IMR-90 (cell line): Measurements from ENCODE around the gene SNRNP35. TPM values are rescaled to one million over a fixed set of nuclear protein-coding genes. Genes with fewer than 3 reads are reported as not detected.

Experiments
- ATAC-seq: fragments of 200-7000 bp; cut with Tn5 transposase; 2 replicates; pipeline ENCODE4 v1.9.1; 2020; ENCODE audit warnings: low read depth, mild to moderate bottlenecking, moderate library complexity
- BruUV-seq: library from RNA; stranded (reverse); fragments of 400-500 nt; replicated peaks from 2 replicates; lab custom pipeline; 2021; lab: Mats Ljungman, UMichigan
- CTCF ChIA-PET: fragments of 300-600 bp; formaldehyde crosslinking; extraction: SDS; loops from one replicate; lab custom pipeline; 2021; ENCODE audit warnings: antibody characterized with exemption; lab: Yijun Ruan, JAX
- POLR2A ChIA-PET: fragments of 300-600 bp; sonication (Branson Sonifier 250); formaldehyde crosslinking; loops from one replicate; lab custom pipeline; 2022; ENCODE audit warnings: antibody characterized with exemption; ENCODE audit not compliant: unreplicated experiment; lab: Charles Lee
- DNase-seq: peaks from one replicate; pipeline ENCODE4 v3.0.0; 2013
- H2AFZ ChIP-seq: replicated peaks from 2 replicates; pipeline ENCODE3; 2013; ENCODE audit warnings: low read length, mild to moderate bottlenecking; ENCODE audit not compliant: poor library complexity
- H2AK5ac ChIP-seq: 2 replicates; pipeline ENCODE4 v1.6.1; 2013; ENCODE audit warnings: low read depth, low read length, inconsistent platforms
- H2AK9ac ChIP-seq: replicated peaks from 2 replicates; pipeline ENCODE3; 2013; ENCODE audit warnings: mild to moderate bottlenecking, low read depth, low read length, moderate library complexity; ENCODE audit not compliant: poor library complexity
- H2BK120ac ChIP-seq: 2 replicates; pipeline ENCODE4 v1.6.1; 2013; ENCODE audit warnings: low read depth, low read length, inconsistent platforms
- H2BK15ac ChIP-seq: 3 replicates; pipeline ENCODE4 v1.6.1; 2013; ENCODE audit warnings: low read depth, low read length, inconsistent platforms
- H2BK20ac ChIP-seq: 2 replicates; pipeline ENCODE4 v1.6.1; 2013; ENCODE audit warnings: low read depth, mild to moderate bottlenecking, inconsistent platforms, low read length, moderate library complexity
- H2BK5ac ChIP-seq: 2 replicates; pipeline ENCODE4 v1.6.1; 2013; ENCODE audit warnings: mild to moderate bottlenecking, low read depth, low read length, inconsistent platforms; ENCODE audit not compliant: poor library complexity, severe bottlenecking
- H3K14ac ChIP-seq: replicated peaks from 2 replicates; pipeline ENCODE4 v1.6.1; 2013; ENCODE audit warnings: low read depth, low read length, inconsistent platforms
- H3K18ac ChIP-seq: 2 replicates; pipeline ENCODE4 v1.6.1; 2013; ENCODE audit warnings: low read depth, low read length, control low read depth
- H3K23ac ChIP-seq: 2 replicates; pipeline ENCODE4 v1.6.1; 2013; ENCODE audit warnings: low read depth, low read length, inconsistent platforms
- H3K27ac ChIP-seq: 2 replicates; pipeline ENCODE4 v1.5.1; 2013; ENCODE audit warnings: mild to moderate bottlenecking, control low read depth, low read length; ENCODE audit not compliant: insufficient read depth
- H3K27me3 ChIP-seq: 2 replicates; pipeline ENCODE4 v1.6.1; 2013; ENCODE audit warnings: low read length; ENCODE audit not compliant: control insufficient read depth, insufficient read depth
- H3K36me3 ChIP-seq: 2 replicates; pipeline ENCODE4 v1.6.1; 2013; ENCODE audit warnings: low read length, mixed read lengths; ENCODE audit not compliant: control insufficient read depth, insufficient read depth
- H3K4ac ChIP-seq: 2 replicates; pipeline ENCODE4 v1.6.1; 2013; ENCODE audit warnings: low read depth, low read length, inconsistent platforms
- H3K4me1 ChIP-seq: 2 replicates; pipeline ENCODE4 v1.6.1; 2013; ENCODE audit warnings: low read length, mixed read lengths; ENCODE audit not compliant: control insufficient read depth, insufficient read depth
- H3K4me2 ChIP-seq: 2 replicates; pipeline ENCODE4 v1.6.1; 2013; ENCODE audit warnings: low read depth, mild to moderate bottlenecking, control low read depth, low read length, moderate library complexity
- H3K4me3 ChIP-seq: 2 replicates; pipeline ENCODE4 v1.5.1; 2013; ENCODE audit warnings: low read depth, mild to moderate bottlenecking, control low read depth, low read length, moderate library complexity; ENCODE audit not compliant: insufficient read depth
- H3K56ac ChIP-seq: 2 replicates; pipeline ENCODE4 v1.6.1; 2013; ENCODE audit warnings: low read length, inconsistent platforms; ENCODE audit not compliant: insufficient read depth; ENCODE audit errors: extremely low read depth
- H3K79me1 ChIP-seq, 2 experiments: 2 replicates each; pipeline ENCODE4 v1.6.1; 2013; ENCODE audit warnings: low read length in 2 of 2, inconsistent platforms in 1 of 2, low read depth in 1 of 2
- H3K9ac ChIP-seq: 2 replicates; pipeline ENCODE4 v1.6.1; 2013; ENCODE audit warnings: low read depth, low read length, control low read depth
- H3K9me1 ChIP-seq: 2 replicates; pipeline ENCODE4 v1.6.1; 2013; ENCODE audit warnings: low read length, inconsistent platforms; ENCODE audit not compliant: insufficient read depth
- H3K9me3 ChIP-seq: 2 replicates; pipeline ENCODE4 v1.6.1; 2013; ENCODE audit warnings: low read length; ENCODE audit not compliant: control insufficient read depth, insufficient read depth
- H4K20me1 ChIP-seq: 2 replicates; pipeline ENCODE4 v1.6.1; 2013; ENCODE audit warnings: low read length, inconsistent platforms; ENCODE audit not compliant: insufficient read depth
- H4K5ac ChIP-seq: 2 replicates; pipeline ENCODE4 v1.6.1; 2013; ENCODE audit warnings: mild to moderate bottlenecking, low read depth, low read length, control low read depth
- H4K8ac ChIP-seq, 2 experiments: 2 replicates each; pipeline ENCODE4 v1.6.1; 2013; ENCODE audit warnings: low read depth in 2 of 2, low read length in 2 of 2, control low read depth in 1 of 2, inconsistent platforms in 1 of 2
- H4K91ac ChIP-seq: 2 replicates; pipeline ENCODE4 v1.6.1; 2013; ENCODE audit warnings: low read depth, low read length, inconsistent platforms; ENCODE audit not compliant: insufficient read depth
- BHLHE40 ChIP-seq: fragments of 150-350 bp; IDR thresholded peaks from 2 replicates; pipeline ENCODE4 v1.6.1; 2016; ENCODE audit warnings: mild to moderate bottlenecking, low read depth, low read length
- CEBPB ChIP-seq: IDR thresholded peaks from 2 replicates; pipeline ENCODE4 v1.6.1; 2012; ENCODE audit warnings: low read depth, low read length, improper control_type of control experiment
- CHD1 ChIP-seq: IDR thresholded peaks from 2 replicates; pipeline ENCODE4 v1.6.1; 2012; ENCODE audit warnings: low read depth, low read length, improper control_type of control experiment
- FOS ChIP-seq: fragments of 150-350 bp; IDR thresholded peaks from 2 replicates; pipeline ENCODE4 v1.6.1; 2016; ENCODE audit warnings: low read depth, low read length
- MAFK ChIP-seq: IDR thresholded peaks from 2 replicates; pipeline ENCODE4 v1.6.1; 2012; ENCODE audit warnings: low read depth, low read length, improper control_type of control experiment
- MAZ ChIP-seq: IDR thresholded peaks from 2 replicates; pipeline ENCODE4 v1.6.1; 2012; ENCODE audit warnings: low read depth, mild to moderate bottlenecking, low read length, improper control_type of control experiment, moderate library complexity, borderline replicate concordance
- MXI1 ChIP-seq: IDR thresholded peaks from 2 replicates; pipeline ENCODE4 v1.6.1; 2012; ENCODE audit warnings: low read depth, mild to moderate bottlenecking, low read length, moderate library complexity, borderline replicate concordance
- NFE2L2 ChIP-seq: fragments of 150-350 bp; IDR thresholded peaks from 2 replicates; pipeline ENCODE4 v1.6.1; 2016; ENCODE audit warnings: low read depth, mild to moderate bottlenecking, low read length
- RAD21 ChIP-seq: IDR thresholded peaks from 2 replicates; pipeline ENCODE4 v1.6.1; 2012; ENCODE audit warnings: low read length, improper control_type of control experiment
- RFX5 ChIP-seq: IDR thresholded peaks from 2 replicates; pipeline ENCODE4 v1.8.0; 2012; ENCODE audit warnings: low read depth, mild to moderate bottlenecking, low read length, moderate library complexity
- SMC3 ChIP-seq: fragments of 150-350 bp; IDR thresholded peaks from 2 replicates; pipeline ENCODE4 v1.6.1; 2016; ENCODE audit warnings: low read depth, mild to moderate bottlenecking, antibody characterized with exemption, low read length, moderate library complexity
- WGBS, 2 experiments: methylation state at CpG; one replicate each; pipeline versions ENCODE4 v1.1.5 to v1.1.7; 2013; ENCODE audit warnings: missing lambda C conversion rate in 2 of 2; ENCODE audit not compliant: insufficient read length in 1 of 2; ENCODE audit errors: extremely low coverage in 2 of 2; 5-methylcytosine and 5-hydroxymethylcytosine counted together
- dilution Hi-C: fragments of 300-500 bp; cut with HindIII; formaldehyde crosslinking; loops from one replicate; pipeline ENCODE4 v1.14.3; 2018; ENCODE audit warnings: low sequenced_read_pairs; ENCODE audit not compliant: unreplicated experiment
- in situ Hi-C: fragments of 300-500 bp; cut with MboI; formaldehyde crosslinking; loops from 3 replicates; pipeline ENCODE4 v1.14.3; 2019; ENCODE audit warnings: low sequenced_read_pairs, inconsistent platforms, mixed read lengths
- intact Hi-C: fragments of 100-400 bp; cut with micrococcal nuclease; formaldehyde crosslinking; loops from 2 replicates; pipeline ENCODE4 v1.10.0; 2022
- polyA plus RNA-seq, 3 experiments: library from polyadenylated mRNA; depleted of rRNA; stranded (reverse); fragments of >200 nt; gene quantifications; 2 replicates each; pipeline ENCODE4 v1.2.3, GENCODE V29; 2012; ENCODE audit warnings: low replicate concordance in 1 of 3
- total RNA-seq: library from RNA; depleted of rRNA; stranded (reverse); fragments of >200 nt; gene quantifications from 2 replicates; pipeline ENCODE4 v1.2.3, GENCODE V29; 2012
- TF ChIP-seq, protein P1 (sequence below): fragments of 150-350 bp; IDR thresholded peaks from 2 replicates; pipeline ENCODE4 v1.6.1; 2016; ENCODE audit warnings: low read depth, mild to moderate bottlenecking, low read length, moderate library complexity, borderline replicate concordance
- TF ChIP-seq, protein P2 (sequence below): conservative IDR thresholded peaks from 2 replicates; pipeline ENCODE4 v1.5.1; 2012; ENCODE audit warnings: mild to moderate bottlenecking, low read depth, low read length, improper control_type of control experiment
- TF ChIP-seq, protein P3 (sequence below): fragments of 150-350 bp; IDR thresholded peaks from 2 replicates; pipeline ENCODE4 v1.6.1; 2017; ENCODE audit warnings: mild to moderate bottlenecking, antibody characterized with exemption, low read length, low read depth

Gene SNRNP35
- total and polyA plus RNA-seq, 2 of the 4 experiments (the other 2 are of a cell fraction), result 4.7 to 15.4 TPM

DNA sequence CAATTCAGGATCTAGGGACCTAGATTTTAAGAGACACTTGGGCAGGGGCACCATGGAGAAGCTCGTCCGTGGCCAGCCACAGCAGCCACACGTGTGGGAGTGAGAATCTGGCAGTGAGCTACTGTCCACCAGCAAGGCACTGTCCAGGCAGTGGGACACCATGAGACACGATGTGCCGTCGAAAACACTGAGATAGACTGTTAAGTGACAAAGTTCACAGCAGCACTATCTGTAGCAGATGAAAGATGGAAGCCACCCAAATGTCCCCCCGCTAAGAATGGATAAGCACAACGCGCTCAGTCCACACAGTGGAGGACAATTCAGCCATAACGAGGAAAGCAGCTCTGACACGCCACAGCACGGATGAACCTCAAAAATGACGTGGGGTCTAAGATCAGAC lies 55.9 kb downstream of the SNRNP35 start:
- Histone ChIP-seq H2AFZ (no peak overlapping the region), H3K9ac (no peak overlapping the region), H3K27ac (no peak overlapping the region), H3K9me3 (no peaks in the 10 kb centered on the region), H3K36me3 (peaks cover 44% of the 10 kb centered on the region), H4K91ac (no peak overlapping the region), H3K4ac (no peak overlapping the region), H2BK15ac (no peak overlapping the region), H2AK9ac (peak overlapping the region; percentile 25), H3K23ac (no peak overlapping the region), H3K56ac (no peak overlapping the region), H2BK20ac (no peak overlapping the region), H3K79me1 (peaks cover 6 to 22% of the 10 kb centered on the region in 2 experiments), H3K4me2 (no peak overlapping the region), H2BK120ac (no peak overlapping the region), H3K4me1 (no peaks in the 10 kb centered on the region), H3K9me1 (peaks cover 21% of the 10 kb centered on the region), H4K5ac (no peak overlapping the region), H2BK5ac (no peak overlapping the region), H3K14ac (no peak overlapping the region), H3K4me3 (no peak overlapping the region), H2AK5ac (no peak overlapping the region), H4K20me1 (peaks cover 3% of the 10 kb centered on the region), H3K27me3 (no peaks in the 10 kb centered on the region), H4K8ac (no peak overlapping the region), H3K18ac (no peak overlapping the region)
- TF ChIP-seq MXI1 (no peak), FOS (no peak), CHD1 (no peak), MAZ (no peak), SMC3 (no peak), RFX5 (no peak), RAD21 (no peak), BHLHE40 (no peak), CEBPB (no peak), MAFK (no peak), NFE2L2 (no peak)
- TF ChIP-seq, protein P1, sequence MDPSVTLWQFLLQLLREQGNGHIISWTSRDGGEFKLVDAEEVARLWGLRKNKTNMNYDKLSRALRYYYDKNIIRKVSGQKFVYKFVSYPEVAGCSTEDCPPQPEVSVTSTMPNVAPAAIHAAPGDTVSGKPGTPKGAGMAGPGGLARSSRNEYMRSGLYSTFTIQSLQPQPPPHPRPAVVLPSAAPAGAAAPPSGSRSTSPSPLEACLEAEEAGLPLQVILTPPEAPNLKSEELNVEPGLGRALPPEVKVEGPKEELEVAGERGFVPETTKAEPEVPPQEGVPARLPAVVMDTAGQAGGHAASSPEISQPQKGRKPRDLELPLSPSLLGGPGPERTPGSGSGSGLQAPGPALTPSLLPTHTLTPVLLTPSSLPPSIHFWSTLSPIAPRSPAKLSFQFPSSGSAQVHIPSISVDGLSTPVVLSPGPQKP, result no peak
- TF ChIP-seq, protein P2, sequence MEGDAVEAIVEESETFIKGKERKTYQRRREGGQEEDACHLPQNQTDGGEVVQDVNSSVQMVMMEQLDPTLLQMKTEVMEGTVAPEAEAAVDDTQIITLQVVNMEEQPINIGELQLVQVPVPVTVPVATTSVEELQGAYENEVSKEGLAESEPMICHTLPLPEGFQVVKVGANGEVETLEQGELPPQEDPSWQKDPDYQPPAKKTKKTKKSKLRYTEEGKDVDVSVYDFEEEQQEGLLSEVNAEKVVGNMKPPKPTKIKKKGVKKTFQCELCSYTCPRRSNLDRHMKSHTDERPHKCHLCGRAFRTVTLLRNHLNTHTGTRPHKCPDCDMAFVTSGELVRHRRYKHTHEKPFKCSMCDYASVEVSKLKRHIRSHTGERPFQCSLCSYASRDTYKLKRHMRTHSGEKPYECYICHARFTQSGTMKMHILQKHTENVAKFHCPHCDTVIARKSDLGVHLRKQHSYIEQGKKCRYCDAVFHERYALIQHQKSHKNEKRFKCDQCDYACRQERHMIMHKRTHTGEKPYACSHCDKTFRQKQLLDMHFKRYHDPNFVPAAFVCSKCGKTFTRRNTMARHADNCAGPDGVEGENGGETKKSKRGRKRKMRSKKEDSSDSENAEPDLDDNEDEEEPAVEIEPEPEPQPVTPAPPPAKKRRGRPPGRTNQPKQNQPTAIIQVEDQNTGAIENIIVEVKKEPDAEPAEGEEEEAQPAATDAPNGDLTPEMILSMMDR, result no peak
- TF ChIP-seq, protein P3, sequence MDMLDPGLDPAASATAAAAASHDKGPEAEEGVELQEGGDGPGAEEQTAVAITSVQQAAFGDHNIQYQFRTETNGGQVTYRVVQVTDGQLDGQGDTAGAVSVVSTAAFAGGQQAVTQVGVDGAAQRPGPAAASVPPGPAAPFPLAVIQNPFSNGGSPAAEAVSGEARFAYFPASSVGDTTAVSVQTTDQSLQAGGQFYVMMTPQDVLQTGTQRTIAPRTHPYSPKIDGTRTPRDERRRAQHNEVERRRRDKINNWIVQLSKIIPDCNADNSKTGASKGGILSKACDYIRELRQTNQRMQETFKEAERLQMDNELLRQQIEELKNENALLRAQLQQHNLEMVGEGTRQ, result no peak
- dilution Hi-C loops (no loop called here), intact Hi-C loops (no loop called here), in situ Hi-C loops (no loop called here)
- 76% methylated on average over 13 of the region's 13 CpGs; no CpG with 5 or more reads in 1 of the 2 experiments for WGBS, 2 experiments
- no peak for ATAC-seq
- DNase-seq, result no peak
- POLR2A ChIA-PET, result no interaction called here
- no TSS peak for BruUV-seq
- CTCF ChIA-PET, result no interaction called here
